ENCODE measurements around the gene PRSS1. TPM values are rescaled to one million over a fixed set of nuclear protein-coding genes. Genes with fewer than 3 reads are reported as not detected.

The PRSS1 gene
- total RNA-seq, 4 donors from 2014 or later: 1.7 to 51.3 (median 4.8) TPM

- Histone ChIP-seq H3K9me3 (no peaks in the 10 kb centered on the region), H3K4me3 (no peak overlapping the region), H3K27ac (peak overlapping the region in 1 of 4 donors; percentile 82), H3K4me1 (peaks cover 0 to 23% (median 6%) of the 10 kb centered on the region in 4 donors), H3K36me3 (no peaks in the 10 kb centered on the region), H3K27me3 (peaks cover 0 to 44% of the 10 kb centered on the region in 2 donors)
- DNase-seq (ENCODE audit: low spot score in 2 of 2): no peak
- WGBS, 2 donors: 93% methylated on average over 4 to 7 of the region's 7 CpGs
- TF ChIP-seq CTCF (IDR thresholded peaks at IDR 0.05) (no peak), POLR2A (IDR thresholded peaks at IDR 0.05) (no peak), EP300 (IDR thresholded peaks at IDR 0.05) (no peak)
These were observed 51.5 kb downstream of the PRSS1 start for GRCh38 chr7:142800699-142801260.

GRCh38 chr7:142801601-142802295 lies 52.5 kb downstream of the PRSS1 start:
- Histone ChIP-seq H3K4me1 (peaks cover 0 to 16% (median 4%) of the 10 kb centered on the region in 4 donors), H3K27ac (no peak overlapping the region)
- WGBS, 2 donors: 90% methylated on average over 8 of the region's 8 CpGs

GRCh38 chr7:142802301-142802700 lies 53.0 kb downstream of the PRSS1 start:
- Histone ChIP-seq H3K4me3 (no peak overlapping the region), H3K9me3 (no peaks in the 10 kb centered on the region), H3K27me3 (peaks cover 0 to 29% of the 10 kb centered on the region in 2 donors), H3K27ac (no peak overlapping the region), H3K36me3 (no peaks in the 10 kb centered on the region), H3K4me1 (peaks cover 0 to 11% (median 1%) of the 10 kb centered on the region in 4 donors)
- WGBS, 2 donors: 81 to 84% methylated on average over 3 of the region's 3 CpGs
- DNase-seq (ENCODE audit: low spot score in 2 of 2): no peak
- TF ChIP-seq POLR2A (IDR thresholded peaks at IDR 0.05): no peak
- TF ChIP-seq CTCF (IDR thresholded peaks at IDR 0.05): no peak
- no peak for TF ChIP-seq EP300 (IDR thresholded peaks at IDR 0.05)

More at GRCh38 chr7:142801601-142802295, 52.5 kb downstream of the PRSS1 start:
- Histone ChIP-seq H3K9me3 (no peaks in the 10 kb centered on the region), H3K36me3 (no peaks in the 10 kb centered on the region), H3K4me3 (no peak overlapping the region), H3K27me3 (peaks cover 0 to 34% of the 10 kb centered on the region in 2 donors)
- no peak for TF ChIP-seq POLR2A (IDR thresholded peaks at IDR 0.05)
- TF ChIP-seq EP300 (IDR thresholded peaks at IDR 0.05): no peak
- no peak for TF ChIP-seq CTCF (IDR thresholded peaks at IDR 0.05)
- DNase-seq (ENCODE audit: low spot score in 2 of 2): no peak

Small RNAs within 50 kb of the gene (small RNA-seq; reads per million reads assigned to genes)
- gene TRBD1 (not detected), gene TRBJ1-1 (not detected), gene TRBJ1-2 (not detected), gene TRBJ1-3 (not detected), gene TRBJ1-4 (not detected), gene TRBJ1-5 (not detected), gene TRBJ1-6 (not detected), gene TRBJ2-1 (not detected), gene TRBJ2-2 (not detected), gene TRBJ2-2P (not detected), gene TRBJ2-3 (not detected), gene TRBJ2-4 (not detected), gene TRBJ2-5 (not detected), gene TRBJ2-6 (not detected), gene TRBJ2-7 (not detected)

Other genes starting within 250 kb of the PRSS1 start
- gene PRSS2, start 21.5 kb downstream of the PRSS1 start, total RNA-seq: 10 to 100 TPM in 2 of 4 donors, 1 to 10 TPM in 2; 2.5 to 78.0 (median 12.0) TPM
- 10 to 100 TPM in 3 of 4 donors, 1 to 10 TPM in 1; 6.9 to 84.3 (median 22.1) TPM for gene EPHB6, start 105.6 kb downstream of the PRSS1 start, total RNA-seq
- under 1 TPM in 3 of 4 donors, not detected in 1; under 0.01 to 0.78 (median under 0.01) TPM for gene TRPV6, start 136.3 kb downstream of the PRSS1 start, total RNA-seq
- under 1 TPM in 2 of 4 donors, not detected in 2; 0.20 to 0.21 TPM for gene TRPV5, start 184.3 kb downstream of the PRSS1 start, total RNA-seq
- gene LLCFC1, start 190.0 kb downstream of the PRSS1 start, total RNA-seq: not detected
- under 1 TPM; 0.59 to 0.87 (median 0.61) TPM for gene KEL, start 212.9 kb downstream of the PRSS1 start, total RNA-seq

Measured in tibial nerve (tissue), 4 donors.